HG03280 (cell line): Measurements from ENCODE around the gene SLC5A5.
"Not testable (repeated sequence)": the region's sequence is repeated elsewhere in the genome, so short reads cannot be mapped to it uniquely, and the experiment has no call there.

Experiments
- ATAC-seq: cut with Tn5 transposase; IDR thresholded peaks from one replicate; pipeline ENCODE4 v1.9.1; 2021; ENCODE audit warnings: mild to moderate bottlenecking, moderate library complexity; ENCODE audit not compliant: unreplicated experiment

The SLC5A5 gene

GRCh38 chr19:17915940-17916593 lies 44.3 kb downstream of the SLC5A5 start:
- ATAC-seq, result no peak

- not testable (repeated sequence) for ATAC-seq
Measured at GRCh38 chr19:17918151-17918550, 46.4 kb downstream of the SLC5A5 start.

DNA sequence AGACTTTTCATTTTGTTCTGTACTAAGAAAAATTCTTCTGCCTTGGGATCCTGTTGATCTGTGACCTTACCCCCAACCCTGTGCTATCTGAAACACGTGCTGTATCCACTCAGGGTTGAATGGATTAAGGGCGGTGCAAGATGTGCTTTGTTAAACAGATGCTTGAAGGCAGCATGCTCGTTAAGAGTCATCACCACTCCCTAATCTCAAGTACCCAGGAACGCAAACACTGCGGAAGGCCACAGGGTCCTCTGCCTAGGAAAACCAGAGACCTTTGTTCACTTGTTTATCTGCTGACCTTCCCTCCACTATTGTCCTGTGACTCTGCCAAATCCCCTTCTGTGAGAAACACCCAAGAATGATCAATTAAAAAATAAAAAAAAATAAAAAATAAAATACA lies 47.4 kb downstream of the SLC5A5 start:
- not testable (repeated sequence) for ATAC-seq

DNA sequence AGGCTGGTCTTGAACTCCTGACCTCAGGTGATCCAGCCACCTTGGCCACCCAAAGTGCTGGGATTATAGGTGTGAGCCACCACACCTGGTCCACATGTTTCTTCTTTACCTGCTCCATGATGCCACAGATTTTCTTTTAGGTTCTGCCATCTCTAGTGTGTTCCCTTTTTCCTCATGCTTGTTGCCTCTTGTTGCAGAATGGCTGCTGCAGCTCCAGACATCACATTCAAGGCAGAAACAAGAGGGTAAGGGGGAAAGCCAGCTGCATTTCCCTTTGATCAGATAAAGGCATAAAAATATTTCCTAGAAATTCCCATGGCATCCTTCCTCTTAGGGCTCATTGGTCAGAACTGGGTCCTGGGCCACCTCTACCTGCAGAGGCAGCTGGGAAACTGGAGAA lies 48.8 kb downstream of the SLC5A5 start:
- ATAC-seq, result no peak

- ATAC-seq, result no peak
Measured at GRCh38 chr19:17922138-17922537, 50.4 kb downstream of the SLC5A5 start.

- no peak for ATAC-seq
Measured at GRCh38 chr19:17926044-17926443, 54.3 kb downstream of the SLC5A5 start.

DNA sequence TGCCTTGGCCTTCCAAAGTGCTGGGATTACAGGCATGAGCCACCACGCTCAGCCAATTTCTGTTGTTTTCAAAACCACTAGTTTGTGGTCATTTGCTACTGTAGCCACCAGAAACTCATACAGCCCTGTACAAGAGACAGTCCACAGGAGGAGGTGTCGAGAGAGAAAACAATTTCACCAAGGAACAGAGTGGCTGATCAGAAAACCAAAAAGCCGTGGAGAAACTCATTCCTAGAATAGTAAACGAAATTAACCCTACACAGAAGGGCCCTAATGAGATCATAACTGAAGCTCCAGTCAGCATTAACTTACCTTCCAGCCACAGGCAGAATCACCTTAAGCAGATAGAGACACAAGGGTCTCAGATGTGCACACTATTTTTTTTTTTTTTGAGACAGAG lies 57.3 kb downstream of the SLC5A5 start:
- ATAC-seq, result no peak

GRCh38 chr19:17931532-17932191 lies 59.9 kb downstream of the SLC5A5 start:
- ATAC-seq, result no peak

GRCh38 chr19:17932485-17933338 lies 61.0 kb downstream of the SLC5A5 start, which contains the start of gene CCDC124:
Gene CCDC124 (plus strand): TSS chr19:17933015. CDS start chr19:17936421, 3,406 bp downstream.
- ATAC-seq, result peak; percentile 83

GRCh38 chr19:17933414-17934129 lies 61.8 kb downstream of the SLC5A5 start:
- ATAC-seq, result no peak

- no peak for ATAC-seq
Measured at GRCh38 chr19:17936379-17936778, 64.6 kb downstream of the SLC5A5 start.

- no peak for ATAC-seq
Measured at GRCh38 chr19:17937371-17937900, 65.7 kb downstream of the SLC5A5 start.

DNA sequence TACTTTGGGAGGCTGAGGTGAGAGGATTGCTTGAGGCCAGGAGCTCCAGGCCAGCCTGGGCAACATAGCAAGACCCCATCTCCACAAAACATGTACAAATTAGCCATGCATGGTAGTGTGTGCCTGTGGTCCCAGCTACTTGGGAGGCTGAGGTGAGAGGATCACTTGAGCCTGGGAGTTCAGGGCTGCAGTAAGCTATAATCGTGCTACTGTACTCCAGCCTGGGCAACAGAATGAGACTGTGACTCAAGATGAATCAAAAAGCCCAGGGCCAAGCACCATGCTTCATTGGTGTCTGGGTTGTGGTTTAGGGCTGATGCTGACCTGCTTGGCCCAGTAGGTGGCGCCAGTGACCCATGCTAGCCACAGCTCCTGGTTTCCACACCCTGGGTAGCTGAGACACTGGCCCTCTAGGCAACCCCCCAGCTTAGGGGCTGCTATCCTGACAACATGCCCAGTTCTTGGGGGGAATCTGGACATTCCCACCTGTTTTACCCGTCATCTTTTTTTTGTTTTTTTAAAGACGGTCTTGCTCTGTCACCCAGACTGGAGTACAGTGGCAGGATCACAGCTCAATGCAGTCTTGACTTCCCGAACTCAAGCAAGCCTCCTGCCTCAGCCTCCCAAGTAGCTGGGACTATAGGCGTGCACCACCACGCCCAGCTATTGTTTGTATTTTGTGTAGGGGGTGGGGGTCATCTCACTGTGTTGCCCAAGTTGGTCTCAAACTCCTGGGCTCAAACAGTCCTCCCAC lies 66.5 kb downstream of the SLC5A5 start:
- peak; percentile 45 for ATAC-seq

DNA sequence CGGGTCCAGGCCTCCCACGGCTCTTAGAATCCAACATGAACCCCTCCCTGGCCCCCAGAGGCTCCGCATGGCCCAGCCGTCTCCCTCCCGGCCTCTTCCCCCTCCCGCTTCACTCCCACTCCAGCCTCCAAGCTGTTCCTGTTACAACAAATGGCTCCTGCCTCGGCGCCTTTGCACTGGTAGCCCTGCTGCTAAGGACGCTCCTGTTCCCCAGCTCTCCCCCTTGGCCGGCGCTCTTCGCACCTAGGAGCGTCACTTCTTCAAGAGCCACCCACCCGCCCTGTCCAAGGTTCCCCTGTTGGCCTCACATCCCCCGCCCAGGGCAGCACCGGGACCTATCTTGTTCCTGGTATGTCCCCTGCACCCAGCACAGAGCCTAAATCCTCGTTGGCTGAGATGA lies 70.4 kb downstream of the SLC5A5 start:
- ATAC-seq, result no peak

DNA sequence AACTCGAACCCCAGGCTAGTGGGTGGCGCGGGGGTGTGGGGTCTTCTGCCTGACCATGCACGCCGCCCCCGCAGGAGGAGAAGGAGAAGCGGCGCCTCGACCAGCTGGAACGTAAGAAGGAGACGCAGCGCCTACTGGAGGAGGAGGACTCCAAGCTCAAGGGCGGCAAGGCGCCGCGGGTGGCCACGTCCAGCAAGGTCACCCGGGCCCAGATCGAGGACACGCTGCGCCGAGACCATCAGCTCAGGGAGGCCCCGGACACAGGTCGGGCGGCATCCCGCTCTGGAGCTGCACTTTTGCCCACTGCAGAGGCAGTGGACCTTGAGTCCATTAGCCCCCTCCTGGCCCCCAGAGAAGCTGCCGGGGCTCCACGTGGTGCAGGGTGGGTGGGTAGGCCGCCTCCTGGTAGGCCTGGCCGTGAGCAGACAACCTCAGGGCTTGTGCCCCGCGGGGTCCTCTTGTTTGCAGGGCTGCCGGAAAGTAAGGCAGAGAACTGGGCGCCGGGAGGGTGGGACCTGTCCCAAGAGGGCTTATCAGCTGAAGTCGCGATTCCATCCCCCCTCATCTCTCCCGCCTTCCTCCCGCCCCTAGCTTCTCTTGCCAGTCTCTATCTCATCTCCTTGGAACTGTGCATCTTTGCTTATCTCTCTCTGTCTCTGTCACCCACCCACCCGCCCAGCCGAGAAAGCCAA lies 71.0 kb downstream of the SLC5A5 start:
- ATAC-seq, result no peak

- ATAC-seq, result no peak
Measured at GRCh38 chr19:17943274-17944221, 71.8 kb downstream of the SLC5A5 start.

DNA sequence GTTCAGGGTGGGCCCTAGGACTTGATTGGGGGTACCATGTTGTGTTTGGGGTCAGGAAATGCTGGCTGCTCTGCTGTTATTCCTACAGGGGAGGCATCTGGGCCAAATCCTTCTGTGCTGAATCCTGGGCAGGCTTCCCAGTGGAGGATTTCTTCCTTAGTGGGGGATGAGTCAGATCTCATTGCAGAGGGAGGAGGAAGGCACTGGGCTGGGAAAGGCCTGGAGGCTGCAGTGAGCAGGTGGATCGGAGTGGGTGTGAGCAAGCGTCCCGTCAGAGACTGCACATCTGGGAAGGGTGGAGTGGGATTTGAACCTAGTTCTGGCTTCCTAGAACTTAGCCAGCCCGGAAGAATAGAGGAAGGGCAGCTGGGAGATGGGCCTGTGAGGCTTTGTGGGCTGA lies 72.6 kb downstream of the SLC5A5 start:
- ATAC-seq, result no peak
